HG02852 (cell line): Measurements from ENCODE around the gene VWA3A.

Source experiments
- ATAC-seq: cut with Tn5 transposase; IDR thresholded peaks from one replicate; pipeline ENCODE4 v1.9.1; 2021; ENCODE audit warnings: mild to moderate bottlenecking, moderate library complexity; ENCODE audit not compliant: unreplicated experiment

Gene VWA3A

DNA sequence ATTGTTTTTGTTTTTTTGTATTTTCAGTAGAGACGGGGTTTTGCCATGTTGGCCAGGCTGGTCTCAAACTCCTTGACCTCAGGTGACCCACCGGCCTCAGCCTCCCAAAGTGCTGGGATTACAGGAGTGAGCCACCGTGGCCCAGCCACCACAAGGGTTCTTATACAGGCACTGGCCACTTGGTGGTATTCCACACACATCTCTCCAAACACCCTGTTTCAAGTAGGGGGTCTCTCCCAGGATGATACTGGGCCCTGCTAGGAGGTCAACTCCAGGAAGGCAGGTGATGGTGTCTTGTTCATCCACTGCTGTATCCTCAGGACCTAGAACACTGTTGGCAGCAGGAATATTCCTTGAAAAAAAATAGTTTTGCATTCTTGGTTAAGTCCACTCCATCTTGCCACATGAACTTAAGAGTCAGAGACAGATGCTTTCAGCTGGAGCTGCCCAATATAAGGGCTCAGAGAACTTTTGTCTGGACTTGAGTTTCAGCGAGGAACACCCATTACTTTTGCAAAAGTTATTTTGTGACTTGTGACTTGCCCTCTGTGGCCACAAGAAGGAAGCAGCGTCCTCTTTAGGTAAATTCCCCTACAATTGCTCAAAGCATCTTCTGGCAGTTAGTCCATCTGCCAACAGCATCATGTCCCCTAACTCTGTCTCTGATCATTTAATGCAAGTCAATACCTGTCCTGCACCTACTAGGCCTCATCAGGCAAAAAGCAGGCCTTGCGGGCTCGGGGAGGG lies 106.4 kb downstream of the VWA3A start:
- ATAC-seq: no peak

DNA sequence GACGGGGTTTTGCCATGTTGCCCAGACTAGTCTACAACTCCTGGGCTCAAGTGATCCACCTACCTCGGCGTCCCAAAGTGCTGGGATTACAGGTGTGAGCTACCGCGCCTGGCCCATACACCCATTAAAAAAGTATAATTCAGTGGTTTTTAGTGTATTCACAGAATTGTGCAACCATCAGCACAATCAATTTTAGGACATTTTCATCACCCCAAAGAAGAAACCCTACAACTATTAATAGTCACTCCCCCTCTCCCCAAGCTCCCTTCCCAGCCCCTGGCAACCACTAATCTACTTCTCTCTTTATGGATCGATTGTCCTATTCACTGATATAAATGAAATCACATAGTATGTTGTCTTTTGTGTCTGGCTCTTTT lies 109.9 kb downstream of the VWA3A start:
- no peak for ATAC-seq

DNA sequence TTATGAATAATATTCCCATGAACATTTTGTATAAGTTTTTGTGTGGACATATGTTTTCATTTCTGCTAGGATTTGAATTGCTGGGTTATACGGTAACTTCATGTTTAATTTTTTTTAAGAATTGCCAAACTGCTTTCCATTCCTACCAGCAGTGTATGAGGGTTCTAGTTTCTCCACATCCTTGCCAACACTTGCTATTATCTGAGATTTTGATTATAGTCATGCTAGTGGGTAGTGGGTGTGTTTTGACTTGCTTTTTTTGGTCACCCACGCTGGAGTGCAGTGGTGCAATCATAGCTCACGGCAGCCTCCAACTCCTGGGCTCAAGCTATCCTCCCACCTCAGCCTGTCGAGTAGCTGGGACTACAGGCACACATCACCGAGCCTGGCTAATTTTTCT lies 110.8 kb downstream of the VWA3A start:
- ATAC-seq: no peak

DNA sequence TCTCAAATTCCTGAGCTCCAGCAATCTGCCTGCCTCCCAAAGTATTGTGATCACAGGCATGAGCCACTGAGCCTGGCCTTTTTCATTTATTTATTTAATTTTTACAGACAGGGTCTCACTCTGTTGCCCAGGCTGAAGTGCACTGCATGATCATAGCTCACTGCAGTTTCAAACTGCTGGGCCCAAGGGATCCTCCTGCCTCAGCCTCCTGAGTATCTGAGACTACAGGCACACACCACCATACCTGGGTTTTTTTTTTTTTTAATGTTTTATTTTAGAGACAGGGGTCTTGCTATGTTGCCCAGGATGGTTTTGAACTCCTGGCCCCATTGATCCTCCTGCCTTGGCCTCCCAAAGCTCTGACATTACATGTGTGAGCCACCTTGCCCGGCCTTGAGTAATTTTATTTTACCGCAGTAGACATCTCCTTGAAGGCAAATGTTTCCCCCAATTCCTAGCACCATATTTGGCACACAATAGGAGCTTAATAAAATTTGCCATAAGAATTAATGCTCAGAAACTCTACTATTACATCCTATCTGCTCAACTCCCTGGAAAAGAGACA lies 111.8 kb downstream of the VWA3A start:
- ATAC-seq: no peak

DNA sequence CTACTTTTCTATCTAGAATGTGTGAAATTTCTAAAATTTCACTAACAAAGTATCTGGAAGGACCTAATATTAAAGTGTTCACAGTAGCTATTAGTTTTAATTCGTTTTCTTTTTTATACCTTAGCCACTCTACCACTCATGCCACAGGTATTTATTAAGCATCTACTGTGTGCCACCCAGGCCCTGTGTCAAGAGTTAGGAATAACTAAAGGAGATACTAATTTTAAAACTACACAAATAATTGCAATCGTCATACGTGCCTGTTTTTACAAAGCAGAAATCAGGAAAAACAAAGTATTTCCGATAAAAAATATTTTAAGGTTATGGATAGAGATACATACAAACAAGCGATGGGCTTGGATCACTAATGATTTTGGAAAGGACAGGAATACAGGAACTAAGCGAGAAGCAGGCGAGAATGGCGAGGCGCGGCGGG lies 113.3 kb downstream of the VWA3A start:
- no peak for ATAC-seq

DNA sequence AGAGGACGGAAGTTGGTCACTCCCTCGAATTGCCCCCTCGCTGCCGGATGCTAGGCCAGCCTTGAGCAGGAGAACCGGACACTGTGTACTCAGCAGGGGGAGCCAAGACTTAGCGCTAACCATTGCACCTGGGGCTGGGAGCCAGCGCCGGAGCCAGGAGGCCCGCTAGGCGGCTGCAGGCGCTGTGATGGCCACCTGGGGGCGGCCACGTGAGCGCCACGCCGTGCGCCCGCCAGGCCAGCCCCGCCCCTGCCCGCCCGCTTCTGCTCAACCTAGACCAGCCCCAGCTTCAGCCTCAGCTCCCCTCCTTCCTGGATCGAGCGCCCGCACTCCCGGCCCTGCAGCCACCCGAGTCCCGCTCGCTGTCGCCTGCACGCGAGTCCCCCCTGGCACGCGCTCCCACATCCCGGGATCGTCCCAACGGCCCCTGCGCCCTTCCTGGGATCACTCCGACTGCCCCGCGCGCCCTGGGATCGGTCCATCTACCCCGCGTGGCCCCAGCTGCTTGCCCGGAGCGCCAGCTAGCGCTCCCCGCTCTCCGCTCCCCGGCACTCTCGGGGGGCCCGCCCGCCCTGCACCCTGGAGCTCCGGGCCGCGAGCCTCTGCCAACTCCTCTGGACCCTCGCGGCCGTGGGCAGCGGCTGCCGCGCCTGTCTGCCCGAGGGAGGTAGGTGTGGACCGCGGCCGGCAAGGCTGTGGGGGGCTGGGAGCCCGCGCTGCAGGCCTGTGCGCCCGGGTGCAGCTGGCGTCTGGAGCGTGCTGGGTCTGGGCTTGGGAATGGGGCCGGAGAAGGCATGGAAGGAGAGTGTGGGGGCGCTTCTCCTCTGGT lies 113.9 kb downstream of the VWA3A start, which contains the start of gene EEF2K:
TSS of gene EEF2K (plus strand) at position 266 of the 829 bp plus-strand sequence. CDS start 19,452 bp downstream, outside the sequence.
- ATAC-seq: peak; percentile 73
